ENCODE data around the gene SLMAP.

SLMAP gene

GRCh38 chr3:57778494-57778893 lies 22.4 kb downstream of the SLMAP start:
- no peaks in the 10 kb centered on the region for H4K20me1 ChIP-seq (ENCODE audit: insufficient read depth)

GRCh38 chr3:57779666-57780065 lies 23.6 kb downstream of the SLMAP start:
- Histone ChIP-seq H3K9ac (no peak overlapping the region), H4K20me1 (ENCODE audit: insufficient read depth) (no peaks in the 10 kb centered on the region), H2AFZ (ENCODE audit: low read depth) (no peak overlapping the region), H3K36me3 (ENCODE audit: insufficient read depth) (no peaks in the 10 kb centered on the region), H3K4me1 (ENCODE audit: low read depth, poor library complexity, severe bottlenecking) (no peaks in the 10 kb centered on the region), H3K4me3 (IDR thresholded peaks at IDR 0.05; ENCODE audit: insufficient read depth, low read depth, low read length) (no peak overlapping the region), H3K27ac (no peak overlapping the region), H3K4me2 (no peak overlapping the region), H3K79me2 (ENCODE audit: insufficient read depth, low read depth) (0 out of 2 replicates have a peak, but pooled peaks cover 7% of the 10 kb centered on the region), H3K27me3 (ENCODE audit: insufficient read depth, low read depth) (no peaks in the 10 kb centered on the region)
- no peak for TF ChIP-seq CTCF (conservative IDR thresholded peaks at IDR 0.05; ENCODE audit: low read depth, low read length)

More at GRCh38 chr3:57778494-57778893, 22.4 kb downstream of the SLMAP start:
- Histone ChIP-seq H3K4me3 (IDR thresholded peaks at IDR 0.05; ENCODE audit: insufficient read depth, low read depth, low read length) (no peak overlapping the region), H3K9ac (no peak overlapping the region), H3K27me3 (ENCODE audit: insufficient read depth, low read depth) (no peaks in the 10 kb centered on the region), H3K4me1 (ENCODE audit: low read depth, poor library complexity, severe bottlenecking) (no peaks in the 10 kb centered on the region), H3K36me3 (ENCODE audit: insufficient read depth) (no peaks in the 10 kb centered on the region), H3K79me2 (ENCODE audit: insufficient read depth, low read depth) (peaks cover 7% of the 10 kb centered on the region; the same call in 1 of the 2 replicates), H2AFZ (ENCODE audit: low read depth) (no peak overlapping the region), H3K4me2 (no peak overlapping the region), H3K27ac (no peak overlapping the region)
- no peak for TF ChIP-seq CTCF (conservative IDR thresholded peaks at IDR 0.05; ENCODE audit: low read depth, low read length)

GRCh38 chr3:57783186-57784088 lies 27.3 kb downstream of the SLMAP start:
- Histone ChIP-seq H3K4me1 (ENCODE audit: low read depth, poor library complexity, severe bottlenecking) (peaks cover 14% of the 10 kb centered on the region), H3K27ac (no peak overlapping the region), H3K79me2 (ENCODE audit: insufficient read depth, low read depth) (0 out of 2 replicates have a peak, but pooled peaks cover 6% of the 10 kb centered on the region), H3K9ac (no peak overlapping the region), H3K4me2 (no peak overlapping the region), H3K36me3 (ENCODE audit: insufficient read depth) (no peaks in the 10 kb centered on the region), H3K4me3 (IDR thresholded peaks at IDR 0.05; ENCODE audit: insufficient read depth, low read depth, low read length) (no peak overlapping the region), H2AFZ (ENCODE audit: low read depth) (no peak overlapping the region), H3K27me3 (ENCODE audit: insufficient read depth, low read depth) (no peaks in the 10 kb centered on the region), H4K20me1 (ENCODE audit: insufficient read depth) (no peaks in the 10 kb centered on the region)
- TF ChIP-seq CTCF (conservative IDR thresholded peaks at IDR 0.05; ENCODE audit: low read depth, low read length): no peak

- no peak overlapping the region for H2AFZ ChIP-seq (ENCODE audit: low read depth)
- H3K4me3 ChIP-seq (IDR thresholded peaks at IDR 0.05; ENCODE audit: insufficient read depth, low read depth, low read length): no peak overlapping the region
- H3K4me2 ChIP-seq: no peak overlapping the region
- H3K79me2 ChIP-seq (ENCODE audit: insufficient read depth, low read depth): no peaks in the 10 kb centered on the region
- H4K20me1 ChIP-seq (ENCODE audit: insufficient read depth): no peaks in the 10 kb centered on the region
- TF ChIP-seq CTCF (conservative IDR thresholded peaks at IDR 0.05; ENCODE audit: low read depth, low read length): no peak
- no peaks in the 10 kb centered on the region for H3K36me3 ChIP-seq (ENCODE audit: insufficient read depth)
- no peaks in the 10 kb centered on the region for H3K27me3 ChIP-seq (ENCODE audit: insufficient read depth, low read depth)
- no peak overlapping the region for H3K9ac ChIP-seq
- no peak overlapping the region for H3K27ac ChIP-seq
- H3K4me1 ChIP-seq (ENCODE audit: low read depth, poor library complexity, severe bottlenecking): peaks cover 14% of the 10 kb centered on the region
These were observed 28.1 kb downstream of the SLMAP start for GRCh38 chr3:57784089-57784735.

All from KMS-11 (cell line).